A549 (cell line): Measurements from ENCODE around the gene TMC4. TPM values are rescaled to one million over a fixed set of nuclear protein-coding genes. Genes with fewer than 3 reads are reported as not detected.

Experiments
- ATAC-seq, 2 experiments: fragments of 200-7000 bp in 1 of 2; fragments of >200 bp in 1 of 2; cut with Nextera tagmentation in 1 of 2; cut with Tn5 transposase in 1 of 2; 3 replicates each; pipeline versions ENCODE4 v1.8.0 to v1.9.1; 2018 to 2020; ENCODE audit warnings: mild to moderate bottlenecking in 1 of 2, moderate library complexity in 1 of 2
- CTCF ChIA-PET: fragments of 300-600 bp; sonication (Branson Sonifier 250); formaldehyde crosslinking; extraction: SDS; loops from one replicate; lab custom pipeline; 2021; ENCODE audit warnings: antibody characterized with exemption, inconsistent platforms; lab: Yijun Ruan, JAX
- POLR2A ChIA-PET: fragments of 350-600 bp; formaldehyde crosslinking; extraction: SDS; loops from one replicate; lab custom pipeline; 2021; ENCODE audit warnings: antibody characterized with exemption, inconsistent platforms; lab: Yijun Ruan, JAX
- DNase-seq, 2 experiments: peaks; one replicate each; pipeline versions ENCODE4 v3.0.0 to v3.0.0-alpha.2; 2011 to 2016; ENCODE audit warnings: low read depth in 1 of 2, low spot score in 1 of 2
- FAIRE-seq: peaks from 2 replicates; lab custom pipeline; 2011; peaks lifted over from hg19 to GRCh38; lab: Jason Lieb, UNC
- H3K27ac ChIP-seq, 2 experiments: fragments of >200 bp; sonication (Bioruptor Twin); formaldehyde crosslinking; 3 replicates each; pipeline ENCODE4 v1.5.1; 2016 to 2017
- H3K4me1 ChIP-seq: fragments of >200 bp; sonication (Bioruptor Twin); formaldehyde crosslinking; 3 replicates; pipeline ENCODE4 v1.6.1; 2016
- H3K4me2 ChIP-seq: fragments of >200 bp; sonication (Bioruptor Twin); formaldehyde crosslinking; 3 replicates; pipeline ENCODE4 v1.6.1; 2016
- H3K4me3 ChIP-seq: fragments of >200 bp; sonication (Bioruptor Twin); formaldehyde crosslinking; 3 replicates; pipeline ENCODE4 v1.5.1; 2016
- H3K9me3 ChIP-seq: fragments of >200 bp; sonication (Bioruptor Twin); formaldehyde crosslinking; 3 replicates; pipeline ENCODE4 v1.6.1; 2016
- BCL3 ChIP-seq: fragments of >200 bp; sonication (Bioruptor Twin); formaldehyde crosslinking; IDR thresholded peaks from 3 replicates; pipeline ENCODE4 v1.6.1; 2016
- CBX8 ChIP-seq: fragments of 200-600 bp; sonication (generic); IDR thresholded peaks from 2 replicates; pipeline ENCODE4 v1.6.1; 2016
- CEBPB ChIP-seq, 2 experiments: fragments of >200 bp in 1 of 2; sonication (Bioruptor Twin) in 1 of 2; formaldehyde crosslinking in 1 of 2; IDR thresholded peaks; 2 replicates each; pipeline ENCODE4 v1.6.1; 2012 to 2016
- CHD4 ChIP-seq: fragments of 200-600 bp; sonication (generic); IDR thresholded peaks from 2 replicates; pipeline ENCODE4 v1.6.1; 2016; ENCODE audit warnings: antibody characterized with exemption, mild to moderate bottlenecking, borderline replicate concordance
- EP300 ChIP-seq, 2 experiments: fragments of >200 bp; sonication (Bioruptor Twin); formaldehyde crosslinking; IDR thresholded peaks; 2 replicates in 1 of 2; 3 replicates in 1 of 2; pipeline ENCODE4 v1.6.1; 2016 to 2017
- ESRRA ChIP-seq: fragments of 150-350 bp; IDR thresholded peaks from 2 replicates; pipeline ENCODE4 v1.6.1; 2014; ENCODE audit warnings: mild to moderate bottlenecking, low read length, borderline replicate concordance
- FOSL2 ChIP-seq, 2 experiments: fragments of 450-650 bp in 1 of 2; fragments of >200 bp in 1 of 2; sonication (Bioruptor Twin) in 1 of 2; formaldehyde crosslinking; IDR thresholded peaks; 2 replicates each; pipeline versions ENCODE4 v1.5.0 to v1.6.1; 2016 to 2020; ENCODE audit warnings: mild to moderate bottlenecking in 1 of 2, moderate library complexity in 1 of 2
- HES2 ChIP-seq: fragments of >200 bp; sonication (Bioruptor Twin); formaldehyde crosslinking; IDR thresholded peaks from 2 replicates; pipeline ENCODE4 v1.6.1; 2016
- HMGXB4 ChIP-seq: fragments of 250-450 bp; sonication (Bioruptor Pico); IDR thresholded peaks from 2 replicates; pipeline ENCODE4 v1.5.0; 2021; ENCODE audit warnings: mild to moderate bottlenecking, moderate library complexity, borderline replicate concordance
- JUN ChIP-seq, 2 experiments: fragments of >200 bp; sonication (Bioruptor Twin); formaldehyde crosslinking; IDR thresholded peaks; 2 replicates in 1 of 2; 3 replicates in 1 of 2; pipeline ENCODE4 v1.6.1; 2016 to 2017
- JUNB ChIP-seq: fragments of >200 bp; sonication (Bioruptor Twin); formaldehyde crosslinking; IDR thresholded peaks from 2 replicates; pipeline ENCODE4 v1.6.1; 2016
- KDM1A ChIP-seq: fragments of 200-600 bp; sonication (generic); IDR thresholded peaks from 2 replicates; pipeline ENCODE4 v1.6.1; 2016; ENCODE audit warnings: low read depth, mild to moderate bottlenecking
- KDM5A ChIP-seq: fragments of 200-600 bp; sonication (generic); IDR thresholded peaks from 2 replicates; pipeline ENCODE4 v1.6.1; 2016; ENCODE audit warnings: antibody characterized with exemption, mild to moderate bottlenecking
- MAFK ChIP-seq: fragments of 450-650 bp; IDR thresholded peaks from 2 replicates; pipeline ENCODE4 v1.6.1; 2014; ENCODE audit not compliant: partially characterized antibody
- MAX ChIP-seq: IDR thresholded peaks from 2 replicates; pipeline ENCODE4 v1.6.1; 2012
- MYC ChIP-seq: IDR thresholded peaks from 2 replicates; pipeline ENCODE4 v1.6.1; 2012; ENCODE audit warnings: mild to moderate bottlenecking, inconsistent platforms, low read length, improper control_type of control experiment, borderline replicate concordance
- NFE2L2 ChIP-seq: fragments of 150-350 bp; conservative IDR thresholded peaks from 2 replicates; pipeline ENCODE4 v1.6.1; 2014; ENCODE audit warnings: low read length
- NPAS2 ChIP-seq: fragments of 250-450 bp; sonication (Bioruptor Pico); IDR thresholded peaks from 2 replicates; pipeline ENCODE4 v1.8.0; 2022; ENCODE audit warnings: mild to moderate bottlenecking, moderate library complexity, borderline replicate concordance
- PBX3 ChIP-seq: IDR thresholded peaks from 2 replicates; pipeline ENCODE4 v1.6.1; 2012
- PHF8 ChIP-seq: fragments of 200-600 bp; sonication (generic); IDR thresholded peaks from 2 replicates; pipeline ENCODE4 v1.6.1; 2016; ENCODE audit warnings: low read depth, mild to moderate bottlenecking, antibody characterized with exemption, moderate library complexity, borderline replicate concordance
- POLR2A ChIP-seq: IDR thresholded peaks from 2 replicates; pipeline ENCODE4 v1.6.1; 2012; ENCODE audit warnings: mild to moderate bottlenecking, low read length
- POLR2AphosphoS2 ChIP-seq: conservative IDR thresholded peaks from 2 replicates; pipeline ENCODE4 v1.6.1; 2012; ENCODE audit warnings: low read length, improper control_type of control experiment, inconsistent platforms
- RAD21 ChIP-seq, 2 experiments: fragments of >200 bp in 1 of 2; sonication (Bioruptor Twin) in 1 of 2; formaldehyde crosslinking in 1 of 2; IDR thresholded peaks in 1 of 2; conservative IDR thresholded peaks in 1 of 2; 2 replicates in 1 of 2; 3 replicates in 1 of 2; pipeline ENCODE4 v1.6.1; 2012 to 2018; ENCODE audit warnings: inconsistent platforms in 1 of 2
- RCOR1 ChIP-seq: fragments of 150-350 bp; IDR thresholded peaks from 2 replicates; pipeline ENCODE4 v1.6.1; 2014; ENCODE audit warnings: antibody characterized with exemption, low read length, low read depth
- RNF2 ChIP-seq: fragments of 200-600 bp; sonication (generic); IDR thresholded peaks from 2 replicates; pipeline ENCODE4 v1.6.1; 2016; ENCODE audit warnings: low read depth, mild to moderate bottlenecking, antibody characterized with exemption, moderate library complexity, borderline replicate concordance
- SMC3 ChIP-seq: fragments of >200 bp; sonication (Bioruptor Twin); formaldehyde crosslinking; IDR thresholded peaks from 3 replicates; pipeline ENCODE4 v1.6.1; 2018; ENCODE audit warnings: inconsistent platforms
- TFCP2L1 ChIP-seq: fragments of 250-450 bp; sonication (Bioruptor Pico); IDR thresholded peaks from 2 replicates; pipeline ENCODE4 v1.5.0; 2021; ENCODE audit warnings: mild to moderate bottlenecking
- USF2 ChIP-seq: fragments of 450-650 bp; IDR thresholded peaks from 2 replicates; pipeline ENCODE4 v1.6.1; 2014; ENCODE audit warnings: antibody characterized with exemption
- ZNF302 ChIP-seq: fragments of 250-450 bp; sonication (Bioruptor Pico); IDR thresholded peaks from 2 replicates; pipeline ENCODE4 v1.9.0; 2021; ENCODE audit warnings: inconsistent platforms, mild to moderate bottlenecking, moderate library complexity
- WGBS: methylation state at CpG from one replicate; pipeline ENCODE4 v1.1.6; 2017; ENCODE audit errors: missing lambda C conversion rate; 5-methylcytosine and 5-hydroxymethylcytosine counted together
- polyA plus RNA-seq, 4 experiments: library from polyadenylated mRNA; depleted of rRNA in 3 of 4; stranded (reverse); fragments of >200 nt; fragmentation: RNase III in 1 of 4; extraction: RNeasy Plus Mini Kit Qiagen cat#74134 plus additional on column Dnase treatment in 1 of 4; gene quantifications; 2 replicates in 3 of 4; 3 replicates in 1 of 4; pipeline ENCODE4 v1.2.3, GENCODE V29; 2011 to 2017

TMC4 gene
- polyA plus RNA-seq, 2 of the 4 experiments (the other 2 are of a cell fraction): 0.84 to 0.85 TPM

GRCh38 chr19:54189735-54190502 is 17.0 kb upstream of the TMC4 start (continued):
- TF ChIP-seq SMC3 (no peak), JUN (IDR thresholded peaks at IDR 0.05) (peak in 1 of 2 experiments; percentile 69; a peak in 3 of 5 replicates), PHF8 (peak; percentile 77; the same call in 1 of the 2 replicates), RCOR1 (no peak), JUNB (no peak), POLR2AphosphoS2 (no peak), RAD21 (conservative IDR thresholded peaks at IDR 0.05 in 1 of 2, IDR thresholded peaks at IDR 0.05 in 1 of 2) (no peak), POLR2A (peak; percentile 51), CEBPB (IDR thresholded peaks at IDR 0.05) (no peak), USF2 (no peak; the same call in 1 of the 2 replicates), RNF2 (no peak), MAX (peak; percentile 87), MAFK (no peak), KDM5A (no peak), CHD4 (no peak), KDM1A (no peak), FOSL2 (IDR thresholded peaks at IDR 0.05) (no peak), FOSL2 (CRISPR knock-in tag; IDR thresholded peaks at IDR 0.05) (peak; percentile 9; the same call in 1 of the 2 replicates), PBX3 (no peak)

- ATAC-seq: peak; percentile 51 to 73
- DNase-seq: no peak
- TF ChIP-seq PHF8 (peak; percentile 62; the same call in 1 of the 2 replicates), ZNF302 (CRISPR knock-in tag) (no peak), NFE2L2 (no peak), EP300 (IDR thresholded peaks at IDR 0.05) (no peak), NPAS2 (CRISPR knock-in tag) (no peak), HES2 (no peak), CBX8 (no peak), TFCP2L1 (CRISPR knock-in tag) (no peak), ESRRA (no peak), BCL3 (peak; percentile 59; the same call in 1 of the 3 replicates), USF2 (no peak), HMGXB4 (CRISPR knock-in tag) (no peak; the same call in 1 of the 2 replicates), MAFK (no peak), MYC (0 out of 2 replicates have a peak, but pooled peaks have one; percentile 7)
These were observed 16.3 kb upstream of the TMC4 start, which contains the start of gene MBOAT7 for GRCh38 chr19:54189145-54189734. Gene MBOAT7 (minus strand): TSS chr19:54189580. CDS start chr19:54188508, 1,072 bp downstream.

More at GRCh38 chr19:54189145-54189734, 16.3 kb upstream of the TMC4 start, which contains the start of gene MBOAT7:
- Histone ChIP-seq H3K4me2 (peak within 1 kb of the TSS; percentile 79), H3K4me1 (peaks cover 23% of the 10 kb centered on the region), H3K4me3 (peak within 1 kb of the TSS; percentile 80), H3K9me3 (no peaks in the 10 kb centered on the region), H3K27ac (peak within 1 kb of the TSS; percentile 94 to 95)
- CTCF ChIA-PET: interaction anchor here (0.8 to 17.2 kb wide), 10 partner anchors 9 to 380 kb away, joined by 3 to 295 read pairs (median 4); partner anchors contain the start of genes LENG1 and TMC4
- POLR2A ChIA-PET: interaction anchor here (0.5 to 5.0 kb wide), 22 partner anchors 10 to 543 kb away, joined by 3 to 132 read pairs (median 7); partner anchors contain the start of genes CNOT3, LENG1, LENG8 and LENG9
- 1% methylated on average over 16 of the region's 64 CpGs for WGBS
- FAIRE-seq: no peak
